Right ventricle myocardium inferior (tissue), 1 donor: Measurements from ENCODE around the gene SCFD2. TPM values are rescaled to one million over a fixed set of nuclear protein-coding genes. Genes with fewer than 3 reads are reported as not detected.

ENCODE experiments used
- ATAC-seq: fragments of 200-7000 bp; cut with Tn5 transposase; one replicate; pipeline ENCODE4 v1.9.1; 2020; ENCODE audit warnings: mild to moderate bottlenecking, moderate library complexity
- DNase-seq: peaks from one replicate; pipeline ENCODE4 v3.0.0; 2021; ENCODE audit errors: missing footprints
- intact Hi-C: fragments of 100-400 bp; cut with DNase I; formaldehyde crosslinking; loops from one replicate; pipeline ENCODE4 v1.11.0; 2022
- total RNA-seq: library from RNA; stranded (reverse); fragmentation: NEBNext Ultra II Directional; extraction: Animal tissue kit (Norgen Biotek cat#: 25700); gene quantifications from one replicate; pipeline ENCODE4 v1.2.1, GENCODE V29; 2021
- donor health status: DM: no; HTN: yes; CAD: no; lungs with severe emphysema.

SCFD2 gene
- total RNA-seq, 1 donor from 2014 or later = 10.0 TPM

GRCh38 chr4:53128706-53129357 is 237.0 kb downstream of the SCFD2 start:
- intact Hi-C loops = loop anchor here (10.0 kb wide), 1 partner anchor 104 kb away; no protein-coding TSS in a partner anchor
- no peak for DNase-seq
- ATAC-seq = no peak

GRCh38 chr4:53128231-53128630 is 237.6 kb downstream of the SCFD2 start:
- intact Hi-C loops = loop anchor here (10.0 kb wide), 1 partner anchor 103 kb away; no protein-coding TSS in a partner anchor
- no peak for ATAC-seq
- DNase-seq = no peak

- intact Hi-C loops = loop anchor here (10.0 kb wide), 1 partner anchor 103 kb away; no protein-coding TSS in a partner anchor
Measured at GRCh38 chr4:53127365-53127764, 238.5 kb downstream of the SCFD2 start.

DNA sequence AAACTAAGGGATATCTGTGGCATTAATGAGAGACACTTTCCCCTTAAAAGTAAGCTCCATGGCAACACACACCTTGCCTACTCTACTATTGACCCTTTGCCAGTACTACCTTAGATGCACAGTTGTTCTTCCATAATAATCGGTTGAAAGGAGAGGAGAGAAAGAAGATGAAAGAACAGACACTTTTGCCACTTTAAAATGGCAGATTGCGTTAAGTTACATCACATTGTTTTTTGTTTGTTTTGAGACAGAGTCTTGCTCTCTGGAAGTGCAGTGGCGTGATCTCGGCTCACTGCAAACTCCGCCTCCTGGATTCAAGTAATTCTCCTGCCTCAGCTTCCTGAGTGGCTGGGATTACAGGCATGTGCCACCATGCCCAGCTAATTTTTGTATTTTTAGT is 239.8 kb downstream of the SCFD2 start:
- intact Hi-C loops = loop anchor here (10.0 kb wide), 1 partner anchor 101 kb away; no protein-coding TSS in a partner anchor
- ATAC-seq = no peak
- DNase-seq = no peak

More at GRCh38 chr4:53127365-53127764, 238.5 kb downstream of the SCFD2 start:
- ATAC-seq (no peak), DNase-seq (no peak)

GRCh38 chr4:53123819-53124218 is 242.0 kb downstream of the SCFD2 start:
- no peak for DNase-seq
- no peak for ATAC-seq
- intact Hi-C loops = loop anchor here (10.0 kb wide), 1 partner anchor 99 kb away; no protein-coding TSS in a partner anchor

GRCh38 chr4:53123171-53123570 is 242.7 kb downstream of the SCFD2 start:
- DNase-seq (no peak), ATAC-seq (no peak)
- intact Hi-C loops = loop anchor here (10.0 kb wide), 1 partner anchor 98 kb away; no protein-coding TSS in a partner anchor

DNA sequence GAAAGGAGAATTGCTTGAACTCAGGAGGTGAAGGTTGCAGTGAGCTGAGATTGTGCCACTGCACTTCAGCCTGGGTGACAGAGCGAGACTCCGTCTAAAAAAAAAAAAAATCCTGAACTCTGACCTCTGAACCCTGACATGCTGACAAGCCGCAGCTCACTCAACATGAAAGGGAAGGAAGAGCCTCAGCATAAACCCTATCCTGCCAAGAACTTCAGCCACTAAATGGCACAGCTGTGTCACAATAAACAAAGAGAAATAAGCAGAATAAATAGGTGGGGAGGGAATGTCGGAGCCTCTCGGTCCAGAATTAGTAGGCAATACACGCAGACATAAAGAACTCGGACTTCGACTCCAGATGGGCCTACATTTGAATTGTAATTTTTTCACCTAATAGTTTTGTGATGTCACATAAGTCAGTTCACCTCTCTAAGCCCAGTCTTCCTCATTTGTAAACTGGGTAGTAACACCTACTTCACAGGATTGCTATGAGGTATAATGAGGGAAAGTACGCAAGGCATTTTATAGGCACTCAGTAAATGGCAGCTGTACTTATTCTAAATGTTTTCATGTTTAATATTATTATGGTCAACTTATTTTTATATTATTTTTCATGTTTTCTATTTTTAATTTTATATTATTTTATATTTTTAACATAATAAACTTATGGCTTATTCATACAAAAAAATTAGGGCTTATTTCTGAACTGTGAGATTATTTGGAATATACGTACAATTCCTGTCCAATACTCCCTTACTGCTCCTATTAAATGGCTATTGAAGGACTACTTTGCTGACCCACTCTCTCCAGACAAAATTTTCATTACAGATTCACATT is 243.4 kb downstream of the SCFD2 start:
- ATAC-seq = no peak
- intact Hi-C loops = loop anchor here (10.0 kb wide), 1 partner anchor 98 kb away; no protein-coding TSS in a partner anchor
- no peak for DNase-seq

DNA sequence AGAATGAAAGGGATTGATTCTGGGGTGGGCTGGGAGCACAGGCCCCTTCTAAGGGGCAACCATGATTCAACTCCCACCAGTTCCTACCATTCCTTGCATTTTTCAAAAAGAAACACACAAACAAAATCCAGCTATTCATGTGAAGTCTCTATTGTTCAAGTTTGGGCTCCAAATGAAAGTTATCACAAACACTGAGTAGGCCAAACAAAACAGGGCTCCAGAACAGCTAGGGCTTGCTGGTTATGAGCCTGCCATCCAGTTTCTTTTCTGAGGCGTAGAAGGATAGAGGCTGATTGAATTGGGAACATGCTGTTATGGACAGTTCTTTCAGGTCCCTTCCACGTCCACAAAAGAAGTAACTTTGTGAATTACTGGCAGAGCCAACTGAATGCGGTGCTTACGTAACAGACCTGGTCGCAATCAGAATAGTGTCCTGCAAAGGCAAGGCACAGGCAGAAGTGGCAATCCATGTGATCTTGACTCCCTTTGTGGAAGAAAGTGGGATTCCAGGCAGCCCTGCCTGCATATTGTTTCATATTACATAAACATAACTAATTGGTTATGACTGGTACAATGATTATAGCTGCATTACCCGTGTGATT is 244.5 kb downstream of the SCFD2 start:
- ATAC-seq = no peak
- intact Hi-C loops = loop anchor here (10.0 kb wide), 1 partner anchor 97 kb away; no protein-coding TSS in a partner anchor
- no peak for DNase-seq

GRCh38 chr4:53120778-53121177 is 245.1 kb downstream of the SCFD2 start:
- intact Hi-C loops = loop anchor here (10.0 kb wide), 1 partner anchor 96 kb away; no protein-coding TSS in a partner anchor
- DNase-seq (no peak), ATAC-seq (no peak)

- ATAC-seq (peak; percentile 61), DNase-seq (no peak)
- intact Hi-C loops = loop anchor here (10.0 kb wide), 1 partner anchor 95 kb away; no protein-coding TSS in a partner anchor
Measured at GRCh38 chr4:53119680-53120079, 246.2 kb downstream of the SCFD2 start.

DNA sequence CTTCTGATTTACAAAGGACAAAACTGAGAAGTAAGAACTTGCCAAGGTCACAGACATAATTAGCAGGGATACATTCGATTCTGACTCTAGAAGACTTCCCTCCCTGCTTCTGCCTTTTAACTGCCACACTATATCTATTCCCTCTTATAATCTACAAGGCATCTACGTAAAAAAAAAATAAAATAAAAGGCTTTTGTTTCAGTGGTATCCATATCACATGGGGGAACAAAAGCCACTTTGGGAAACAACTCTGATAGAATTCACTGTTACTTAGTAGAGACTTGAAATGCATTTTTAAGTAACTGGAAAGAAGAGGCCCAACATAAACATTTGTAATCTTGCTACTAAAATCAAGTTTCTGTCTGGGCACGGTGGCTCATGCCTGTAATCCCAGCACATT is 247.2 kb downstream of the SCFD2 start:
- DNase-seq (no peak), ATAC-seq (no peak)
- intact Hi-C loops = no loop called here

DNA sequence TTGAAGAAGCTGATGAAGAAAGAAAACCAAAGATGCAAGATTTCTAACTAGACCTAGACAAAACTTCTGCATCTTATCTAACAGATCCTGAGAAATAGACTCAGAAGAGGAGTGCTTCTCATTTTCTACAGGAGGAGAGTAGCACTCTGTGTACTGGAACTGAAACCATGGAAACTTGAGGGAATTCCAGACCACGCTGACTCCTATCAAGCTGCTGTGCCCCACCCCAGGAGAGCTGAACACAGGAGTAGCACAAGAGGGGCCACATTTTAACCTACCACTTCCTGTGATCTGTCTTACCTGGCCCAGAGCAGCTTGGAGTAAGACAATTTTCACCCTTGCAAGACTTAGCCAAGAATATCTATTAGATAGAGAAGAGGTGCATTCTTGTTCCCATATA is 248.9 kb downstream of the SCFD2 start:
- ATAC-seq (peak; percentile 63), DNase-seq (no peak)
- intact Hi-C loops = no loop called here

DNA sequence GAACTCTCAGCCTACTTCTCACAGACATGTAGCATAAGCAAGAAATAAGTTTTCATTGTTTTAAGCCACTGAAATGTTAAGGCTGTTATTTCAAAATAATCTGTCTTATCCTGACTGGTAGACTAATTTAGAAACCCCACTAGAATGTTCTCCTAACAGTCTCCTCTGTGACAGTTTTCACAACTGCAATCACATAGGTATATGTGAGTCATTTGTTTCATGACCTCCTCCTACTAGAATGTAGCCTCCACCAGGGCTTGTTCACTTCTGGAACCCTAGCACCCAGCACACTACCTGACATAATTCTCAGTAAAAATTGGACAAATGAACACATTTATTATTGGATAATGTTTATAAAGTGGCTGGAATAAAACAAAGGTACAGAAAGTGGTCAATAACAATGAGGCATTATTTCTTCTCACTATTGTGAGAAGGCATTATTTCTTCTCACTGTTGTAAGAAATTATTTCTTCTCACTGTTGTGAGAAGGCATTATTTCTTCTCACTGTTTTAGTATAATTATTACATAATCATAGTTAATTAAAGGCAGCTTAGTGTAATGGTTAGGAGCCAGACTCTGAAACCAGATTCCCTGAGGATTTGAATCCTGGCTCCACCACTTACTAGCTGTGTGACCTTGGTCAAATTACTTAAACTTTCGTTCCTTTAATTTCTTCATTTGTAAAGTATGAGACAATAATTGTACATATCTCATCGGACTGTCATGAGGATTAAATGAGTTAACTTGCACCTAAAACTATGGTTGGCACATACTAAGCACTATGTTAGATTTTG is 252.2 kb downstream of the SCFD2 start:
- peak; percentile 55 for ATAC-seq
- intact Hi-C loops = no loop called here
- DNase-seq = no peak

- DNase-seq = no peak
- no peak for ATAC-seq
- intact Hi-C loops = no loop called here
Measured at GRCh38 chr4:53105313-53105712, 260.5 kb downstream of the SCFD2 start.

DNA sequence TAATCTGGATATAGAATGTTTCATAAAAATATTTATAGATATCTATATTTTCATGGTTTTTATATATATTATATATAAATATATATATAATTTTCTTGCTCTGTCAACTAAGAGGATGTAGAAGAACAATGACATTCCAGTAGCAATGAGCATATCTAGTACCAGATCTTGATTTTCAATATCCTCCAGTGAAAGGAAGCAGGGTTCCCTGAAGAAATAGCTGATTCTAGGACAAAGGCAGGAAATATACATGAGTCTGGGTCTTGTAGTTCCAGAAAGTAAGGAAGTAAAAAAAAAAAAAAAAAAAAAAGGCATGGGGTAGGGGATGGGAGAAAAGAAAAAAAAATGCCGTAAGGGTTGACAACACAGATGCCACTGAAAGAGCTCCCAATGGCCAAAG is 262.4 kb downstream of the SCFD2 start:
- ATAC-seq = no peak
- DNase-seq = no peak

GRCh38 chr4:53101191-53101581 is 264.7 kb downstream of the SCFD2 start:
- ATAC-seq = no peak
- intact Hi-C loops = no loop called here
- DNase-seq = no peak

More for the DNA sequence above, 262.4 kb downstream of the SCFD2 start:
- intact Hi-C loops = no loop called here

GRCh38 chr4:53100501-53101190 is 265.2 kb downstream of the SCFD2 start:
- DNase-seq = no peak
- ATAC-seq = no peak
- intact Hi-C loops = no loop called here

DNA sequence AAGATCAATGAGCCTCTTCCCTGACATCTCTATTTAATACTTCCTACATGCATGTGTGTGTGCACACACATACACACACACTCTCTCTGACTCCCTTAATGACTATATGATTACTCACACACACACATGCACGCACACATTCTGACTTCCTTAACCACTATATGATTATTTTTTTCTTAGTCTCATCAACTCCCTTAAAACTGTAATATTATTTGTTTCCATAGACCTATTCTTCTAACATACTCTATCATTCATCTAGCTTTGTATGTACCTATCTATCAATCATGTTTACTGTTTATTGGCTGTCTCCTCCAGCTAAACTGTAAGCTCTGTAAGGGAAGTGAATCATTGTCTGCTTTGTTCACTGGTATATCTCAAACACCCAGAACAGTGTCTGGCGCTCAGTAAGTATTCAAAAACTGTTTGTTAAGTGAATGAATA is 267.2 kb downstream of the SCFD2 start:
- intact Hi-C loops = no loop called here
- ATAC-seq (no peak), DNase-seq (no peak)
